SJCRH30 (cell line): Measurements from ENCODE around the gene ADCY5. TPM values are rescaled to one million over a fixed set of nuclear protein-coding genes. Genes with fewer than 3 reads are reported as not detected.

ENCODE experiments used
- DNase-seq, 2 experiments: peaks; one replicate each; pipeline ENCODE4 v3.0.0-alpha.2; 2015 to 2020
- H3K27ac ChIP-seq: fragments of 250-450 bp; sonication (Bioruptor Pico); 2 replicates; pipeline ENCODE4 v1.5.1; 2020; ENCODE audit warnings: mild to moderate bottlenecking, moderate library complexity
- H3K27me3 ChIP-seq: fragments of 250-450 bp; sonication (Bioruptor Pico); 2 replicates; pipeline ENCODE4 v1.5.1; 2020; ENCODE audit warnings: mild to moderate bottlenecking, moderate library complexity
- H3K36me3 ChIP-seq: fragments of 250-450 bp; sonication (Bioruptor Pico); 2 replicates; pipeline ENCODE4 v1.5.1; 2020; ENCODE audit warnings: mild to moderate bottlenecking, moderate library complexity
- H3K4me1 ChIP-seq: fragments of 250-450 bp; sonication (Bioruptor Pico); 2 replicates; pipeline ENCODE4 v1.5.1; 2020; ENCODE audit warnings: mild to moderate bottlenecking, moderate library complexity
- H3K4me3 ChIP-seq: fragments of 250-450 bp; sonication (Bioruptor Pico); 2 replicates; pipeline ENCODE4 v1.5.1; 2020; ENCODE audit warnings: mild to moderate bottlenecking, moderate library complexity
- H3K9me3 ChIP-seq: fragments of 250-450 bp; sonication (Bioruptor Pico); replicated peaks from 2 replicates; pipeline ENCODE4 v1.5.1; 2020; ENCODE audit warnings: mild to moderate bottlenecking, moderate library complexity
- total RNA-seq: library from RNA; depleted of rRNA; stranded (reverse); fragments of >200 nt; shearing (Covaris generic); gene quantifications from 2 replicates; pipeline ENCODE4 v1.2.3, GENCODE V29; 2014

ADCY5 gene
- total RNA-seq, 1 experiment from 2014 or later, result 0.75 TPM

GRCh38 chr3:123424999-123425712, 23.7 kb downstream of the ADCY5 start:
- Histone ChIP-seq H3K27ac (no peak overlapping the region), H3K9me3 (no peaks in the 10 kb centered on the region), H3K4me1 (no peaks in the 10 kb centered on the region), H3K36me3 (no peaks in the 10 kb centered on the region), H3K27me3 (no peaks in the 10 kb centered on the region; the same call in 1 of the 2 replicates), H3K4me3 (no peak overlapping the region)
- DNase-seq, result no peak

GRCh38 chr3:123424321-123424998, 24.4 kb downstream of the ADCY5 start:
- Histone ChIP-seq H3K27ac (no peak overlapping the region), H3K27me3 (no peaks in the 10 kb centered on the region; the same call in 1 of the 2 replicates), H3K4me3 (no peak overlapping the region), H3K4me1 (no peaks in the 10 kb centered on the region), H3K36me3 (no peaks in the 10 kb centered on the region), H3K9me3 (no peaks in the 10 kb centered on the region)
- no peak for DNase-seq

DNA sequence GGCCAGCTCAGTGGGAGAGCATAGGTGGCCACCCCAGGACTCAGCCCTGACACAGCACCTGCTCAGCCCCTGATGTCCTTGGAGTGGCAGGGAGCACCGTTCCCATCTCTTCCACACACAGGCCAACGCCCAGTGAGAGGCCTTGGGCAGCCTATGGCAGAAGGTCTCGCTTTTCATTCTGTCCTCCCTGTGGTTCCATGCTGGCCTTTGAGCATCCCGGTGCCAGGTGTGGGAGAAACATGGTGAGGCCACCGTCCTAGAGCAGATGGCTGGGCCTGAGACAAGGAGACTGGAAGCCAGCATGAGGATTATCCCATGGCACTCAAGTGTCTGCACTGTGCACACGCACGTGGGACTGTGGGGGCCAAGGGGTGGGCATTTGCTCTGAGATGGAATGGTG, 25.1 kb downstream of the ADCY5 start:
- Histone ChIP-seq H3K4me1 (no peaks in the 10 kb centered on the region), H3K36me3 (no peaks in the 10 kb centered on the region), H3K4me3 (no peak overlapping the region), H3K27me3 (no peaks in the 10 kb centered on the region; the same call in 1 of the 2 replicates), H3K9me3 (no peaks in the 10 kb centered on the region), H3K27ac (no peak overlapping the region)
- DNase-seq, result no peak

DNA sequence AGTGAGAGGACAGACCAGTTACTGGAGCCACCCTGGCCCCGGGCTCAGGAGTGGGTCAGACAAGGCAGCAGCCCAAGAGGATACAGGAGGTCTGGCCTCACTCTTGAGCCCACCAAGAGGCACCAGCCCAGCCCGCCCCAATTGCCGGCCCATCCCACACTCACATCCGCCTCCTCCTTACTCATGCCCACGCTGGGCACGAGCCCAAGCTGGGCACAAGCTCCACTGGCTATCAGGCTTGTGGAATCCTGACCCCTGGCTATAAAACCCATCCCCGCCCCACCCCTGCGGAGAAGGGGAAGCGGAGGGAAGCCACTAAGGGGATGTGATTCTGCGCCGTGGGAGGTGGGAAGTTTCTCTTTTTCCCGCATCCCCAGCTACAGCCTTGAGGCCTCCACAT, 25.9 kb downstream of the ADCY5 start:
- H3K27me3 ChIP-seq, result no peaks in the 10 kb centered on the region; the same call in 1 of the 2 replicates
- H3K36me3 ChIP-seq, result no peaks in the 10 kb centered on the region
- no peak overlapping the region for H3K27ac ChIP-seq
- H3K9me3 ChIP-seq, result no peaks in the 10 kb centered on the region
- no peaks in the 10 kb centered on the region for H3K4me1 ChIP-seq
- H3K4me3 ChIP-seq, result no peak overlapping the region
- no peak for DNase-seq

DNA sequence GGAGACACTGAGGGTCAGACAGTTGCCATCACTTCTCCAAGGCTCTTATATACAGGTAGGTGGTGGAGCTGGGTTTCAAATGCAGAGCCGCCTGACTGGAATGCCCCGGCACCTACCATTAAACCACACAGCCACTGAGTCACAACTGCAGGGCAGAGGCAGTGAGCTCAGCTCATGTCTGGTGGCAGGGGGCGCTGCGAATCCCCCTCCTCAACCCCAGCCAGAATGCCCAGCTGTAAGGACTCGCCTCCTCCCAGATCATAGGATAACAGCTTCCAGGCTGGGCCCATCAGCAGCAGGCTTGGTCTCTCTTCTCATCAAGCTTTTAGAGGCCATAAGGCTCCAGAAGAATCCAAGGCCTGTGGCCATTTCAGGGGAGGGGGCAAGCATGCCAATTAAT, 26.4 kb downstream of the ADCY5 start:
- H3K27ac ChIP-seq, result no peak overlapping the region
- H3K36me3 ChIP-seq, result no peaks in the 10 kb centered on the region
- no peaks in the 10 kb centered on the region for H3K9me3 ChIP-seq
- DNase-seq, result no peak
- no peaks in the 10 kb centered on the region for H3K4me1 ChIP-seq
- no peaks in the 10 kb centered on the region; the same call in 1 of the 2 replicates for H3K27me3 ChIP-seq
- no peak overlapping the region for H3K4me3 ChIP-seq

DNA sequence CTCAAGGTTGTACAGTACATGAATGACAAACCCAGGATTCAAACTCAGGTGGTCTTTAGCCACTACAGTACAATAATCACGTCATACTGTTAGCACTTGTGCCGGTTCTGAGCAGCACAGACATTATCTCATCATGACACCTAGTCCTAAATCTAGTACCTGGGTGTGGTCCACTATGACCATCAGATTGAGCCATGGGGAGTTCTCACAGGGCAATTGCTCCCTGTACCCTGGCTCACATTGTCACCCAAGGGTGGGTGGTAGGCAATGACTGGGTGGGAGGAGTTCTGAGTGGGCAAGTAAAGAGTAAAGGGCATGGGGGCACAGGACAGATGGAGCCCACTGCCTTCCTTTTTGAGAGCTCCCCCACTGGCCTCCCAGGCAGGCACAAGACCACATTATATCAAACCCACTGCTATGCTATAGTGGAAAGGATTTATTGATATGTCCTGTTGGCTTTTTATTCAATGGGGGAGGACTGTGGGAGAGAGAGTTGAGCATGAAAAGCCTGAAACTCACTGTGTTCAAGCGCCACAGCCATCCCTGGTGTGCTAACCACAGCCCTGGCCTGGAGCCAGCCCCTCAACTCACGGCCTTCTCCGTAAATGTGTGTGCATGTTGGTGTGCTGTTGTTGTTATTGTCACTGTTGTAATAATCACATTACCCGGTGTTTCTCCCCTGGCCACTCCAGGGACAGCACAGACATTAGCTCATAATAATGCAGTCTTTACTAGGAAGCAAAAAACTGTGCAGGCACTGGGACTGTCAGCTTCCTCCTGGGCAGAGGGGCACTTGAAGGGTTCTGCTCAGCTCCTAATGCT, 27.3 kb downstream of the ADCY5 start:
- H3K27ac ChIP-seq, result no peak overlapping the region
- H3K9me3 ChIP-seq, result no peaks in the 10 kb centered on the region
- no peak overlapping the region for H3K4me3 ChIP-seq
- H3K36me3 ChIP-seq, result no peaks in the 10 kb centered on the region
- H3K4me1 ChIP-seq, result no peaks in the 10 kb centered on the region
- H3K27me3 ChIP-seq, result peaks cover 1% of the 10 kb centered on the region; the same call in 1 of the 2 replicates
- peak in 1 of 2 experiments; percentile 35 for DNase-seq

- H3K36me3 ChIP-seq, result no peaks in the 10 kb centered on the region
- no peak for DNase-seq
- no peak overlapping the region for H3K4me3 ChIP-seq
- H3K27ac ChIP-seq, result no peak overlapping the region
- no peaks in the 10 kb centered on the region for H3K9me3 ChIP-seq
- H3K27me3 ChIP-seq, result peaks cover 11% of the 10 kb centered on the region
- no peaks in the 10 kb centered on the region for H3K4me1 ChIP-seq
Observed at GRCh38 chr3:123420416-123420968, 28.4 kb downstream of the ADCY5 start.

DNA sequence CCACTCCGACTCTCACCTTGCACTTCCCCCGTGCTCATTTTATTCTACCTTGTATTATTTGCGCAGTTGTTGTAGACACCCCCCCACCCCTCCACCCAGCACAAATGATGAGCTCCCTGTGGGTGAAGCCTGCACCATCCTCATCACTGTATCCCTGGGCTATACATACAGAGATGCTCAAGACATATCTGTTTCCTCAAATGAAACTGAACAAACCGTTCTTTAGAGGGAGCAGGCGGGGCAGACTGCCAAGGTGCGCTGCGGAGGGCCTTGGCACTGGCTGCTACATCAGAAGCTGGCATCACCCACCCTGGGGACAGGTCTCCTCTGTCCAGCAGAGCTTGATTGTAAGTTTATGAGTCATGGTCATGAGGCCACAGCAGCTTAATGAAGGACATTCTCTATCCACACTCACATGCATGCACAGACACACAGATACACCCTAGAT, 29.0 kb downstream of the ADCY5 start:
- H3K4me1 ChIP-seq, result no peaks in the 10 kb centered on the region
- DNase-seq, result no peak
- no peak overlapping the region for H3K27ac ChIP-seq
- H3K36me3 ChIP-seq, result no peaks in the 10 kb centered on the region
- H3K4me3 ChIP-seq, result no peak overlapping the region
- H3K9me3 ChIP-seq, result no peaks in the 10 kb centered on the region
- peaks cover 16% of the 10 kb centered on the region for H3K27me3 ChIP-seq

- H3K27ac ChIP-seq, result no peak overlapping the region
- DNase-seq, result no peak
- H3K4me3 ChIP-seq, result no peak overlapping the region
- no peaks in the 10 kb centered on the region for H3K4me1 ChIP-seq
- peaks cover 19% of the 10 kb centered on the region for H3K27me3 ChIP-seq
- H3K9me3 ChIP-seq, result no peaks in the 10 kb centered on the region
- H3K36me3 ChIP-seq, result no peaks in the 10 kb centered on the region
Observed at GRCh38 chr3:123419181-123419849, 29.6 kb downstream of the ADCY5 start.

DNA sequence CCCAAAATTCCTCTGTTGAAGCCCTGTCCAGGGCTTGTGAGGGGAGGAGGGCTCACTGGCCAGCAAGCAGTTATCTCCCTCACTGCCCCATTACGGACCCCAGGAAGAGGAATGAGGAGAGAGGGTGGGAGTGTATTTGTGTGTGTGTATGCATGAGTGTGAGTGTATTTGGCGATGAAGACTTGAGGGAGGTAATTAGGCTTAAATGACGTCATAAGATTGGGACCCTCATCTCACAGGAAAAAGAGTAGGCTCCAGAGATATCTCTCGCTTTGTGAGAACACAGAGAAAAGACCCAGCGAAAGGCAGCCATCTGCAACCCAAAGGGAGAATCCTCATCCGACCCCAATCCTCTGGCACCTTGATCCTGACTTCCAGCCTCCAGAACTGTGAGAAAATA, 32.2 kb downstream of the ADCY5 start:
- Histone ChIP-seq H3K27me3 (peaks cover 19% of the 10 kb centered on the region), H3K4me1 (no peaks in the 10 kb centered on the region), H3K9me3 (no peaks in the 10 kb centered on the region), H3K4me3 (no peak overlapping the region), H3K36me3 (no peaks in the 10 kb centered on the region), H3K27ac (no peak overlapping the region)
- DNase-seq, result no peak

DNA sequence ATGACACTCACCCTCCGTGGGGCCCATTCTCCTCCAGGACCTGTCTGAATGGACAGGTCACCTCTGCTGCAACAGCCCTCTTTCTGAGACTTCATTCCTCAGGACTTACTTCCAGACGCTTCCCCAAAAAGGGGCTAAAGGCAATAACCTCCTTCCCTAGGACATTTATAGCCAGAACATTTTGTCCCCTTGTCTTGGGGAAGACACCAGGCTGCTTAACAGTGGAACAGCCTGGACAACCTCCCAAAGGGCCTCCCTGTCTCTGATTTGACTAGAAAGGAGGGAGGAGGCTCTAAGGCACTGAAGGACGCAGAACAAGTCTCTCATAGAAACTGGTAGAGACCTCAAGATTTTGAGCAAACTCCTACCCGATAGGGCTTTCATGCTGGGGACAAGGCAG, 32.7 kb downstream of the ADCY5 start:
- no peak overlapping the region for H3K4me3 ChIP-seq
- peaks cover 19% of the 10 kb centered on the region for H3K27me3 ChIP-seq
- H3K36me3 ChIP-seq, result no peaks in the 10 kb centered on the region
- H3K4me1 ChIP-seq, result no peaks in the 10 kb centered on the region
- no peak overlapping the region for H3K27ac ChIP-seq
- H3K9me3 ChIP-seq, result no peaks in the 10 kb centered on the region
- DNase-seq, result no peak

GRCh38 chr3:123414973-123415775, 33.7 kb downstream of the ADCY5 start:
- DNase-seq, result no peak

GRCh38 chr3:123412811-123413604, 35.9 kb downstream of the ADCY5 start:
- no peak for DNase-seq
- H3K27ac ChIP-seq, result no peak overlapping the region
- peaks cover 19% of the 10 kb centered on the region for H3K27me3 ChIP-seq
- H3K4me1 ChIP-seq, result no peaks in the 10 kb centered on the region
- no peak overlapping the region for H3K4me3 ChIP-seq
- no peaks in the 10 kb centered on the region for H3K9me3 ChIP-seq
- H3K36me3 ChIP-seq, result no peaks in the 10 kb centered on the region

More at GRCh38 chr3:123414973-123415775, 33.7 kb downstream of the ADCY5 start:
- no peaks in the 10 kb centered on the region for H3K9me3 ChIP-seq
- H3K4me1 ChIP-seq, result no peaks in the 10 kb centered on the region
- no peaks in the 10 kb centered on the region for H3K36me3 ChIP-seq
- peaks cover 19% of the 10 kb centered on the region for H3K27me3 ChIP-seq
- no peak overlapping the region for H3K27ac ChIP-seq
- no peak overlapping the region for H3K4me3 ChIP-seq
